Spleen (tissue), 7 donors: ENCODE data around the gene TCIRG1.

Source experiments
- CTCF ChIP-seq, 11 experiments: fragments of 200-600 bp in 7 of 11; fragments of 450-650 bp in 4 of 11; sonication (generic) in 4 of 11; IDR thresholded peaks in 8 of 11; conservative IDR thresholded peaks in 3 of 11; 1 replicate in 7 of 11; 2 replicates in 4 of 11; pipeline versions ENCODE4 v1.4.0 to v1.8.0; 2016 to 2021; ENCODE audit warnings: antibody characterized with exemption in 11 of 11, inconsistent platforms in 4 of 11, mild to moderate bottlenecking in 1 of 11
- POLR2A ChIP-seq, 3 donors: fragments of 450-650 bp; IDR thresholded peaks; one replicate each; pipeline ENCODE4 v1.5.1; 2017; ENCODE audit warnings: antibody characterized with exemption in 3 of 3, mild to moderate bottlenecking in 1 of 3
- donor health status: DM: no; HTN: no; CAD: no; lungs with moderate emphysema.
- donor health status: DM: no; HTN: no; CAD: no.
- donor health status: DM: no; HTN: no; CAD: no.

GRCh38 chr11:68052137-68052873, 13.5 kb downstream of the TCIRG1 start:
- TF ChIP-seq CTCF (IDR thresholded peaks at IDR 0.05 in 8 of 11, conservative IDR thresholded peaks at IDR 0.05 in 3 of 11) (no peak), POLR2A (IDR thresholded peaks at IDR 0.05) (no peak)
